DMS53 treated with DMSO at 0.1 percent for 48 hours (cell line): ENCODE results near the gene SF3A1.

Experiments
- DNase-seq: peaks from one replicate; lab custom pipeline; 2025; ENCODE audit not compliant: unreplicated experiment; lab: John Stamatoyannopoulos, UW

SF3A1 gene

DNA sequence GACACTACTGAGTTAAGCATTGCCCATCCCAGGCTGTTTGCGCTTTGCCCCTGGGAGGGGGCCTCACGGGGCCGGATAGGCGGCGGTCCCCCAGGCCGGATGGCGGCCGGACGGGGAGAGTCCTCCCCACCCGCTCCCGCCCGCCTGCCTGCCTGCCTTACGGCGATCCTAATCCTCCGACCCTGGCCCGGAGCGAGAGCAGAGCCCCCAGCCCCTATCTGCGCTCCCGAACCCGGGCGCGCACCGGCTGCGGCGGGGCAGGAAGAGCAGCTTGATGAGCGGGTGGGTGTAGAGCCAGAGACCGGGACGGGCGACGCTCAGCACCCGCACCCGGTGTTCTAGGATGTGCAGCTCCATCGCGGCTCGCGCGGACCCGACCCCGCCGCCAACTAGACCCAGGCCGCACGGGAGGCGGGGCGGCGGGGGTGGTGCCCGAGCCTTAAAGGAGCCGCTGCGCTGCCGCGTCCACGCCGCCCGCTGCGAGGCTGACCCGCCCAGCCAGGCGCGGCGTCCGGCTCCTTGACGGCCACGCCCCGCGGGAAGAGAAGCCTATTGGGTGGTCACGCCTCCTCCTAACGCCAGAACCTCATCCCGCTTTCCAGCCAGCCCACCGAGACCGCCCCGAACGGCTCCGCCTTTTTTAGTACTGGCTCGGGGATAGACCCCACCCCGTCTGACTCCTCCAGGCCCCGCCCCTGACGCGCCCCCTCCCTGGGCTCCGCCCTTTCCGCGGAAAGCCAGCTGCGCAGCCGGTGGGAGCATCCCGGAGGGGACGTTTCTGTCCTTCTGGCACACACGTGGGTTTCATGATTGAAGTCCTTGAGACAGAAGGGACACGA, 67.3 kb downstream of the SF3A1 start, which contains the start of gene CASTOR1:
Gene CASTOR1, minus strand, starts transcription at position 365 of the 839 bp plus-strand sequence. Its CDS starts 8 bp downstream, at position 357.
- peak; percentile 74 for DNase-seq

DNA sequence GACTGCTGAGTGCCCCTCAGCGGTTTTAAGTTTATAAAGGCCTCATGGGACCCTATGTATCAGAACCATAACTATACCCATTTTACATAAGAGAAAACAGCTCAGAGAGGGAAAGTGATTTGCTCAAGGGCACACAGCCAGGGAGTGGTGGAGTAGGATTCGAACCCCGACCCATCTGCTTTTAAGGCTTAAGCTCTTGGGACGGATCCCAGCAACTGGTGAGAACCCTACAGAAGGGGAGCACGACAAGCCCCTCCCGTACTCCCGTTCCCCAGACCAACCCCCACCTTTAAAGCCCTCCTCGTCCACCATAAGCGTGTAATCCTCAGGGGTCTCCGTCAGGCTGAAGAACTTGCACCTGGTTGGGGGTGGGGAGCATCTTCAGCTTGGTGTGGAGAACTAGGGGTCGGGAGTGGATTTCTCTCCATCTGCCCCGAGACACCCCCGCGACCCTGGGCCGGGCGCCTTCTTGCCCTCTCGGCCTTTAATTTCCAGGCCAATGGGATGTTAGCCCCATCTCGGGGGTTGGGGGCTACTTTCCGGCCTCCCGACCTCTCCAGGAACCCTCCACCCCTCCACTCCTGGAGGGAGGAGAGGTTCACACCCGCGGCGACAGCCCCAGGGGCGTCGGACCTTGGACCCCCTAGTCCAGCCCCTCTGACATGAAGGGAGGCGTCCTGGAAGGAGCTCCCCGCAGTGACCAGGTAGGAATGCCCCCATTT, 68.1 kb downstream of the SF3A1 start:
- no peak for DNase-seq

DNA sequence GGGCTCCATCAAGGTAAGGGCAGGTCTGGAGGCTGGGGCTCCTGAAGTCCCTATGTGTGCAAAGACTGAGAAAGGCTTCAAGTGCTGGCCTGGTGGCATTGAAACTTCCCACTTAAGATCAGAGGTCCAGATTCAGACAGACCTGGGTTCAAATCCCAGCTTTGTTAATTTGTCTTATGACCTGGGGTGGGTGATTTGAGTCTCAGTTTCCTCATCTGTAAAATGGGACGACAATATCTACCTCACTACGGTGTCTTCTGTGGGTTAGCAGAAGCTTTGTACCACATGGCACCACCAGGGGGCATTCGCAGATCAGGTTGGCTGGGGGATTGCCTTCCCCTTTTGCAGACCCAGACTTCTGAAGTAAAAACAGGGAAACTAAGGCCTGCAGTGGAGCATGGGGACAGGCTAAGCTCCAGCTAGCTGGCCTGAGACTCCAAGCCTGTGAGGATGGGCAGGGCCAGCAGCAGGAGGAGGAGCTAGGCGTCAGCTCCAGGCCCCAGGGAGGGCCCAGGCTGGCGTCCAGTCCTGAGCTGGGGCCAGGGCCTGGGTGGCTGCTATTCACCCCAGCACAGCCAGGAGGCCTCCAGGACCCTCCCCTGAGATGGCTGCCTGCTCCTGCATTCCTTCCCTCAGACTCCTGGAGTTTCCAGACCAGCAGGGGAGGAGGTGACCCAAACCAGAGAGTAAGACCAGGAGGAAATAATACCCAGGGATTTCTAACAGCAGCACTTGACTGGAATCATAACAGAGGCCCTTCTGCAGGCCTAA, 68.9 kb downstream of the SF3A1 start:
- peak; percentile 14 for DNase-seq

DNA sequence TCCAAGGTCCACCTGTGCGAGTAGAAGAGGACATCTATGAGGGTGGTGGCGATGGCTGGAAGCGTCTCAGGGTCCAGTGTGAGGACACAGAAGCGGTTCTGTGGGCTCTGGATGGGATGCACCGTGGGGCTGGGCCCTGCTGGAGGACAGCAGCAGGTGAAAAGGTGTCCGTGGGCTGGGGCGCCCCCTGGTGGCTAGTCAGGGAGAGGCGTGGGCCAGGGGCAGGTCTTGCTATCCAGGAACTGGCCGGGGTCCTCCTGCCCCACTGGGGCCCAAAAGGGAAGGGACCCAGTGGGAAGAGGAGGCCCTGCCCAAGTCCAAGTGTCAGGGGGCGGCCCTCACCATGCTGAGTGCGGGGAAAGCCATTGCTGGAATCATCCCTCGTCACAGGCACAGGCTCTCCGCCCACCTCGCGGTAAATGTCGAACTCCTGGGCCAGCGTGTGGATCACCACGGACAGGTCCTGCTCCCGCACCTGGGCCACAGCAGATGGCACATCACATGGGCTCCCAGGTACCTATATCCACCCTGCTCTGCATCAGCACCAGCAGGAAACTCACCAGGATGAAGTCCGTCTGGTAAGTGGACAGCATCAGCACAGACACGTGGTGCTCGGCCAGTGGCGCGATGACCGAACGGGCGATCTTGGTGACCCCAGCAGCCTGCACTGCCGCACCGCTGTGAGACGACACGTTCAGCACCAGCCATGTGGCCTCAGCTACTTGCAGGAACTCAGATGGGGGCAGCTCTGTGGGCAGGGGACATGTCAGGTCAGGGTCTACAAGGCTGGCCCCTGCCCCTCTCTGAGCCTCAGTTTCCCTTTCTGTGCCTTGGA, 69.7 kb downstream of the SF3A1 start:
- DNase-seq = peak; percentile 10

DNA sequence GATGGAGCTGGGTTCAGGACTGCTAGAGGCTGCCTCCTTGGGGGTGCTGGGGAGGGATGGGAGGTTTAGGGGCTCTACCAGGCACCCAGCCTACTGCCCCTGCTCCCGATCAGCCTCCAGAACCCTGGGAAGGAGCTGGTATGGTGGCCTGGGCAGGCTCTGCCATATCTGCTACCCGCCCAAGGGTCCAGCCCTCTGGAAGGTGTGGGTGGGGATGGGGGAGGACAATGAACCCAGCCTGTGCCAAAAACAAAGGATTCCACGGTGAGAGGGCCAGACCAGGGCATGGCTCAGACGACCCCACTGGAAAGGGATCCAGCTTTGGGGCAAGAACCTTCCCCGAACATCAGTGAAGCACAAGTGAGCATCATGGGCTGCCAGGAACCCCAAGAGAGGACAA, 70.4 kb downstream of the SF3A1 start:
- no peak for DNase-seq

DNA sequence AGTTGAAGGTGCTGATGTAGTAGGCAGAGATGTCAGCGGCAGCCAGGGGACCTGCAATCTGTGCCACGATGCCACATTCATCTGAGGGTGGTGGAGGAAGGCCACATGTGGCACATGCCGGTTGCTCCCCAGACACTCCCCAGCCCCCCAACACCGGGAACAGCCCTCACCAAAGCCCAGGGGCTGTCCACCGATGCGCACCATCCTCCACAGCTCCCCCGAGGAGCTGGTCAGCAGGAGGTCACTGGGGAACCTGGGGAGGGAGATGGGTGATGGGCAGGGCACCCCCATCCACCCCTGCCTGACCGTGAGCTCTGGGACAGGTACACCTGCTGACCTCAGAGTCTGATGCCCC, 70.9 kb downstream of the SF3A1 start:
- no peak for DNase-seq

DNA sequence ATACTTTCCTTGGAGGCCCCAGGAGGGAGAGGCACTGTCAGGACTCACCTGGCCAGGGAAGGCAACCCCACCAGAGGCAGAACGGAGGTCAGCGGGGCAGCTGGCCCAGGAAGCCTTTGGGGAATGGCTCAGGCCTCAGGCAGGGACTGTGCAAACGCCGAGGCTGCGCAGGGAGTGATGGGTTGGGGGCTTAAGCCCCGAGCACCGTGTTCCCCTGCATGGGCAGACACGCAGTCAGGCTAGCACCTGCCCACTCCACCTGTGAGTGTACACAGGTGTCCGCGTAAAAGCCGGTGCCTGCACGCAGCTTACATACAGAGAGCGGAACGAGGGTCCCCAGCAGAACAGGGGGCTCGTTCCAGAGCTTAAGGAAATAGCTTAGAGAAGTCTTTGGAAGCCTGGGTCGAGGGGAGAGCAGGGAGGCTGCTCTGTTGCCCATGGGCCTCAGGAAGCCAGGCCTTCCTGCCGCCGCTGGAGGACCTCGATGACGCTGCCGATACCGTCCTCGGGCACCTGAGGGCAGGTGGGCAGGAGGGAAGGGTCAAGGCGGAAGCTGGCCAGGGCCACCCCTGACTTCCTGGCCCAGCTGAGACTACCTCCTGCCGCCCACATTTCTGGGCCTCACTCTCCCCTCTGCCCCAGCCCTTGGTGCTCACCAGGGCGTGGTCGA, 71.4 kb downstream of the SF3A1 start:
- no peak for DNase-seq

DNA sequence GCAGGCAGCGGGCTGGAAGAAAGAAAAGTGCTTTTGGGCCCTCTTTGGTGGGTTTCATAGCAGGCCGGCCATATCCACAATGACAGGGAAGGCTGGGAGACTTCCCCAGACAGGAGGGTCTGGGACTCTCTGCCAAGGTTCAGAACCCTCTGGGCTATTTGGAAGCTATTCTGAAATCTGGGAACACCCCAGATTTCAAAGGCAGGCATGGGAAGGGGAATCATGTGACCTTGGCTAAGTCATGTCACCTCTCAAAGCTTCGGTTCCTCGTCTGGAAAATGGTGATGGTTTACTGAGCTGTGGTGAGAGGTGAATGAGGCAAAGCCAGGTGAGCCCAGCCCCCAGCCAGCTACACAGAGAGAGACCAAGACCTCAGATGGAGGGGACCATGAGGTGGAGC, 72.0 kb downstream of the SF3A1 start:
- no peak for DNase-seq

DNA sequence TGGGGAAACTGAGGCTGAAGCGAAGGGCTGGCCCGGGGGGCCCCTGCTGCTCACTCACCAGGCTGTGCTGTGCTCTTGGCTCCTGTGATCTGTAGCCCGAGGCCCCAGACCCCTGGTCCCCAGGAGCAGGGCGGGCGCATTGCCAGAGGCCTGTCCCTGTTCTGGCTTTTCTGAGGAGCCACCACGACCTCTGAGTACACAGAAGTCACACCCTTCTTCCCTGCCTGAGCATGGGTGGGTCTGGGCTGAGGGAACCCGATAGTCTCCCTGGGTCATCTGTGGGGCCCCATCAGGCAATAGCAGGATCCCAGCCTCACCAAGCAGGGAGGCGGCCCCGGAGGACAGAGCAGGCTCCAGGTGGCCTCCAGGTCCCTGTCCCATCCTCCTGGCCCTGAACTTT, 72.5 kb downstream of the SF3A1 start:
- DNase-seq = no peak

DNA sequence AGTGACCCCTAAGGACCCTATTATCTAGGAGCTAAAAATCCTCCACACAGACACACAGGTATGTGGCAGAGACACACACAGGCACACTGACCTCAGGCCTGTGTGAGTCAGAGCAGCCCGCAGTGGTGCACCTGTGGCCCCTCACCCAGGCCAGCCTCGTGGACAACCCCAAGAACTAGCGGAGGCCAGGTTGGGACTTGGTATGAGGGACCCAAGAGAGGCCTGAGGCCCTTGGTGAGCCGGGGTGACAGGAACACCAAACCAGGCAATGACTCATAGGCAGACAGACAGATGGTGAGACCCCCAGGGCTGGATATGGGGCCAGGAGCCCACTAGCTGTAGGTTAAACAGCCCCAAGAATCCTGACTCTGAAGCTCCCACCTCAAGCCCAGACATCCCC, 73.4 kb downstream of the SF3A1 start:
- no peak for DNase-seq

DNA sequence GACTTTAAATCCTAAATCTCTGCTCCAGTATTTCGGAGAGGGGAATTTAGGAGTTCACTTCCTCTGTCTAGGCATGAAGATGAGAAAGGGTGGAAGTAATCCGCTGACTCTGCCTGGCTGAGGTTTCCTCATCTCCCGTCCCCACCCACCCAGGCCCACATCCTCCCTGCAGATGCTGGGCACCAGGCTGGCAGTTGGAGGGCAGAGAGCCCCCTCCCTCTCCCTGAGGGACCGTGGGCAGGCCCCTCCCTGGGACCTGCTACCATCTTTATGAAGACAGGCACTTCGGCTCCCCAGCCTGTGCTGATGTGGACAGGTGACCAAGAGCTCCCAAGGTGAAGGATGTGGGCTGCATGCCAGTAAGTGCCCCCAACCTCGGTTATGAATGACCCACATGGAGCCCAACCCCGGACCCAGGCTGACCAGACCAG, 74.1 kb downstream of the SF3A1 start:
- DNase-seq = no peak
